Stimulated activated naive CD8-positive, alpha-beta T cell treated with anti-CD3 and anti-CD28 coated beads, Interleukin-15, amount 100 ng/mL, for 72 hours (primary cell): ENCODE data around the gene PKN3.
"Not testable (repeated sequence)": the region's sequence is repeated elsewhere in the genome, so short reads cannot be mapped to it uniquely, and the experiment has no call there.

Source experiments
- ATAC-seq: fragments of 150-1000 bp; cut with Tn5 transposase; 2 replicates; pipeline ENCODE4 v1.10.0; 2021; ENCODE audit warnings: mild to moderate bottlenecking, moderate library complexity
- DNase-seq, 2 donors: peaks; one replicate each; pipeline ENCODE4 v3.0.0; 2021 to 2022
- H3K27ac Mint-ChIP-seq, 2 donors: one replicate each; pipeline ENCODE4 v1.8.0; 2022; ENCODE audit warnings: mild to moderate bottlenecking in 2 of 2, mixed read lengths in 2 of 2, moderate library complexity in 2 of 2
- H3K27me3 Mint-ChIP-seq: one replicate; pipeline ENCODE4 v1.8.0; 2022; ENCODE audit warnings: mixed read lengths
- H3K4me1 Mint-ChIP-seq: one replicate; pipeline ENCODE4 v1.8.0; 2022; ENCODE audit warnings: mild to moderate bottlenecking, mixed read lengths
- H3K4me3 Mint-ChIP-seq, 2 donors: one replicate each; pipeline ENCODE4 v1.8.0; 2022; ENCODE audit warnings: mild to moderate bottlenecking in 2 of 2, mixed read lengths in 2 of 2, moderate library complexity in 1 of 2
- H3K9me3 Mint-ChIP-seq, 2 donors: one replicate each; pipeline ENCODE4 v1.8.0; 2022; ENCODE audit warnings: mixed read lengths in 2 of 2

PKN3 gene

GRCh38 chr9:128687453-128687852 lies 14.8 kb upstream of the PKN3 start:
- Mint-ChIP-seq H3K4me1 (peaks cover 65% of the 10 kb centered on the region), H3K27ac (no peak overlapping the region), H3K4me3 (peak overlapping the region; percentile 44 to 80), H3K27me3 (no peaks in the 10 kb centered on the region), H3K9me3 (no peaks in the 10 kb centered on the region)
- no peak for DNase-seq
- ATAC-seq: no peak

GRCh38 chr9:128688501-128689292 lies 13.6 kb upstream of the PKN3 start, which contains the start of gene SET:
TSS of gene SET (plus strand) at chr9:128689222. CDS start at chr9:128689583, 361 bp downstream.
- Mint-ChIP-seq H3K4me1 (peaks cover 69% of the 10 kb centered on the region), H3K9me3 (no peaks in the 10 kb centered on the region), H3K27ac (peak within 1 kb of the TSS; percentile 85 to 93), H3K27me3 (no peaks in the 10 kb centered on the region), H3K4me3 (peak within 1 kb of the TSS; percentile 80 to 86)
- DNase-seq (peak; percentile 95 to 97), ATAC-seq (peak; percentile 82)

DNA sequence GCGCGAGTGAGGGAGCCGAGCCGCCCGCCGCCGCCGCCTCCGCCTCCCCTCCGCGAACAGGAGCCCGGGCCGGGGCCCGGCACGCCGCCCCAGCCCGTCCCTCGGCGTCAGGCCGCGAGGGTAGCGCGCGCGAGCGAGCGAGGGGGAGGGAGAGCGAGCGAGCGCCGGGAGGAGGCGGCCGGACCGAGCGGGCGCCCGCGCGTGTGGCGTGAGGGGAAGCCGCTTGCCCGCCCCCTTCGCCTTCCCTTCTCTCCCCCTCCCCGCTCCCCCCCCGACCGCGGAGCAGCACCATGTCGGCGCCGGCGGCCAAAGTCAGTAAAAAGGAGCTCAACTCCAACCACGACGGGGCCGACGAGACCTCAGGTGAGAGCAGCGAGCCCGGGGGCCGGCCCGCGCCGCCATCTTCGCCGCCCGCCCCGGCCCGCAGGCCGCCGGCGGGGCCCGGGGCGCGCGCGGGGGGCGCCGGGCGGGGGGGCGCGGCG lies 13.0 kb upstream of the PKN3 start:
- ATAC-seq (peak; percentile 4), DNase-seq (no peak)
- peak overlapping the region; percentile 70 to 75 for H3K4me3 Mint-ChIP-seq
- H3K27me3 Mint-ChIP-seq: no peaks in the 10 kb centered on the region
- no peaks in the 10 kb centered on the region for H3K9me3 Mint-ChIP-seq
- peaks cover 73% of the 10 kb centered on the region for H3K4me1 Mint-ChIP-seq
- peak overlapping the region in 1 of 2 donors; percentile 85 for H3K27ac Mint-ChIP-seq

GRCh38 chr9:128689820-128690683 lies 12.3 kb upstream of the PKN3 start:
- peak; percentile 30 to 38 for DNase-seq

DNA sequence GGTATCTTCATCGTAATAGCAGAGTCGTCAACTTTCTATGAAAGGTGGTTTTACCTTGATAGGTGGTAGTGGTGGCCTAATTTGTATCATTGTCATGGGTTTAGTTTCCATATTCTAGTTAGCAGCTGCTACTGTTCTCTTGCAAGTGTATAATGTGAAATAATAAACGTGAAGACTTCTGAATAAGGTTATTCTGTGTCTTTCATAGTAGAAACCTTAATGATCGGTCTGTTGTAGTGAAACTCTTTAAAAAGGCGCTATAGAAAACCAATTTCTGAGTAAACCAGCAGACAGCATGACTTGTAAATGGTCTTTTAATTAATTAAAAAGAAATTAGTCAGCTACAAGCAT lies 11.6 kb upstream of the PKN3 start:
- DNase-seq (no peak), ATAC-seq (no peak)
- no peaks in the 10 kb centered on the region for H3K27me3 Mint-ChIP-seq
- peaks cover 66% of the 10 kb centered on the region for H3K4me1 Mint-ChIP-seq
- H3K9me3 Mint-ChIP-seq: no peaks in the 10 kb centered on the region
- peak overlapping the region; percentile 91 to 98 for H3K4me3 Mint-ChIP-seq
- H3K27ac Mint-ChIP-seq: peak overlapping the region; percentile 97 to 99

More at GRCh38 chr9:128689820-128690683, 12.3 kb upstream of the PKN3 start:
- H3K27me3 Mint-ChIP-seq: no peaks in the 10 kb centered on the region
- peak; percentile 6 for ATAC-seq
- peaks cover 72% of the 10 kb centered on the region for H3K4me1 Mint-ChIP-seq
- peak overlapping the region; percentile 91 to 98 for H3K4me3 Mint-ChIP-seq
- peak overlapping the region; percentile 97 to 99 for H3K27ac Mint-ChIP-seq
- H3K9me3 Mint-ChIP-seq: no peaks in the 10 kb centered on the region

DNA sequence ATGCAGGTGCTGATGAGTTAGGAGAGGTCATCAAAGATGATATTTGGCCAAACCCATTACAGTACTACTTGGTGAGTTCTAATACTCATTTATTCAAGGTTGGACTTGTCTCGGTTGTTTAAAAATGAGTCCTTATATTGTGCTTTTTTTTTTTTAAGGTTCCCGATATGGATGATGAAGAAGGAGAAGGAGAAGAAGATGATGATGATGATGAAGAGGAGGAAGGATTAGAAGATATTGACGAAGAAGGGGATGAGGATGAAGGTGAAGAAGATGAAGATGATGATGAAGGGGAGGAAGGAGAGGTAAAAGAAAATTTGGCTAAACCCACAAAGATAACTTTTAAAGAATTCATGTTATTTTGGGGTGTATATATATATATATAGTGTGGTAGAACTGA lies 8.6 kb upstream of the PKN3 start:
- not testable (repeated sequence) for DNase-seq, ATAC-seq, H3K27me3 Mint-ChIP-seq, H3K9me3 Mint-ChIP-seq
- H3K4me1 Mint-ChIP-seq: peaks cover 36% of the 10 kb centered on the region
- H3K27ac Mint-ChIP-seq: peak overlapping the region; percentile 49 to 88
- H3K4me3 Mint-ChIP-seq: peak overlapping the region in 1 of 2 donors; percentile 63

GRCh38 chr9:128694344-128694743 lies 8.0 kb upstream of the PKN3 start:
- H3K4me3 Mint-ChIP-seq: no peak overlapping the region

GRCh38 chr9:128696923-128697707 lies 5.2 kb upstream of the PKN3 start:
- no peak for DNase-seq
- Mint-ChIP-seq H3K4me3 (no peak overlapping the region), H3K4me1 (peaks cover 34% of the 10 kb centered on the region), H3K9me3 (no peaks in the 10 kb centered on the region), H3K27me3 (no peaks in the 10 kb centered on the region), H3K27ac (no peak overlapping the region)
- ATAC-seq: no peak

More at GRCh38 chr9:128694344-128694743, 8.0 kb upstream of the PKN3 start:
- ATAC-seq (no peak), DNase-seq (no peak)
- Mint-ChIP-seq H3K27ac (no peak overlapping the region), H3K27me3 (no peaks in the 10 kb centered on the region), H3K9me3 (no peaks in the 10 kb centered on the region), H3K4me1 (peaks cover 36% of the 10 kb centered on the region)

GRCh38 chr9:128699096-128699795 lies 3.1 kb upstream of the PKN3 start:
- H3K9me3 Mint-ChIP-seq, ATAC-seq, DNase-seq, H3K4me3 Mint-ChIP-seq, H3K27me3 Mint-ChIP-seq: not testable (repeated sequence)
- Mint-ChIP-seq H3K4me1 (peaks cover 27% of the 10 kb centered on the region), H3K27ac (peak overlapping the region in 1 of 2 donors; percentile 74)

- DNase-seq (no peak), ATAC-seq (no peak)
- peaks cover 21% of the 10 kb centered on the region for H3K4me1 Mint-ChIP-seq
- H3K27ac Mint-ChIP-seq: no peak overlapping the region
- no peaks in the 10 kb centered on the region for H3K27me3 Mint-ChIP-seq
- peak overlapping the region; percentile 69 to 95 for H3K4me3 Mint-ChIP-seq
- no peaks in the 10 kb centered on the region for H3K9me3 Mint-ChIP-seq
These were observed 962 bp upstream of the PKN3 start for GRCh38 chr9:128701227-128701854.

GRCh38 chr9:128702949-128703615 lies 779 bp downstream of the PKN3 start:
- Mint-ChIP-seq H3K4me3 (peak overlapping the region; percentile 82 to 95), H3K9me3 (no peaks in the 10 kb centered on the region), H3K4me1 (peaks cover 21% of the 10 kb centered on the region), H3K27ac (peak overlapping the region; percentile 63 to 86), H3K27me3 (no peaks in the 10 kb centered on the region)
- peak; percentile 56 for ATAC-seq
- DNase-seq: peak in 1 of 2 donors; percentile 42

DNA sequence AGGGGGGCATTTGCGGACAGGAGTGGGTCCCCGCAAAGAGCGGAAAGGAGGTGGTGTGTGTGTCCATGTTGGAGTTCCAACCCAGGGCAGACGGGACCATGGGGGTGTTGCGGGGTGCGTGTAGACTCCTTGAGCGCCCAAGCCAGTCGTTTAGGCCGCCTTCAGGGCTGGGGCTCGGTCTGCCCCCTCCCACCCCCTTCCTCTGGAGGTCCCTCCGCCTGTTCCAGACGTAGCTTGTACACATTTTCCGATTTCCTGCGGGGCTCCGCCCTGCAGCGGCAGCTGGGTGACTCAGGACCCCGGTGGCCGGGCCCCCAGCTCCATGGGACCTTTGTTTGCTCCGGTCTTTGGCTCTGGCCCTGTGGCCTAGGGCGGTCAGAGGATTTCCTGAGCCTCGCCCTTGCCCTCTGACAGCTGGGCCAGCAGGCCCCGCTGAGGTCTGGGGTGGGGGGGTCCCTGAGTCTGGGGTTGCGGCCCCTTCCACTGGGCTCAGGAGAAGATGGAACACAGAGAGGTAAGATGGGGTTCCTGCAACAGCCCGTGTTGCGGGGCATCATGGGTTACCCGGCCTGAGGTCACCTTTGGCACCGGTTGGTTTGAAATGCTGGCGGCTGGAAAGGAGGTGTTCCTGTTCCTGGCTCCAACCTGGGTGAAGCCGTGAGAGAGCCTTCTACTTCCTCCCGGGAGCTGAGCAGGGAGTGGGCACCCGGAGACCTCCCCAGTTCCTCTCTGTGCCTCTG lies 1.5 kb downstream of the PKN3 start:
- no peak overlapping the region for H3K27ac Mint-ChIP-seq
- ATAC-seq (no peak), DNase-seq (no peak)
- H3K4me1 Mint-ChIP-seq: peaks cover 21% of the 10 kb centered on the region
- no peaks in the 10 kb centered on the region for H3K27me3 Mint-ChIP-seq
- H3K4me3 Mint-ChIP-seq: peak overlapping the region; percentile 82 to 95
- no peaks in the 10 kb centered on the region for H3K9me3 Mint-ChIP-seq

- Mint-ChIP-seq H3K27ac (no peak overlapping the region), H3K9me3 (no peaks in the 10 kb centered on the region), H3K4me3 (no peak overlapping the region), H3K4me1 (peaks cover 21% of the 10 kb centered on the region), H3K27me3 (no peaks in the 10 kb centered on the region)
- ATAC-seq (no peak), DNase-seq (no peak)
These were observed 2.0 kb downstream of the PKN3 start for GRCh38 chr9:128704356-128704670.
